ENCODE measurements around the gene LRRC37A3. TPM values are rescaled to one million over a fixed set of nuclear protein-coding genes. Genes with fewer than 3 reads are reported as not detected.
"Not testable (repeated sequence)": the region's sequence is repeated elsewhere in the genome, so short reads cannot be mapped to it uniquely, and the experiment has no call there.

The LRRC37A3 gene
- polyA plus RNA-seq, 1 of the 3 experiments (the other 2 are of a cell fraction): 10.4 TPM

GRCh38 chr17:64838513-64838912, 80.8 kb downstream of the LRRC37A3 start:
- H2AFZ ChIP-seq (ENCODE audit: low read depth); H3K36me3 ChIP-seq (replicated peaks in 1 of 2; ENCODE audit: control insufficient read depth in 1 of 2, insufficient read depth in 2 of 2, low read length in 1 of 2); H3K9me3 ChIP-seq; H3K9me2 ChIP-seq; H4K20me1 ChIP-seq (ENCODE audit: insufficient read depth); H3K4me3 ChIP-seq (ENCODE audit: low read depth in 2 of 2, low read length in 1 of 2); H3K9ac ChIP-seq; CTCF ChIA-PET; H3K4me2 ChIP-seq; H3K27me3 ChIP-seq (ENCODE audit: insufficient read depth); H3K4me1 ChIP-seq (ENCODE audit: control insufficient read depth in 1 of 2, insufficient read depth in 2 of 2, low read depth in 1 of 2, low read length in 1 of 2); H3K27ac ChIP-seq (ENCODE audit: low read depth in 2 of 2, low read length in 1 of 2); POLR2A ChIA-PET; DNase-seq; H3F3A ChIP-seq (replicated peaks; ENCODE audit: insufficient read depth): not testable (repeated sequence)
- peaks cover 17% of the 10 kb centered on the region for H3K79me2 ChIP-seq (ENCODE audit: insufficient read depth)
- 93% methylated on average over 5 of the region's 5 CpGs for WGBS (ENCODE audit: low lambda C conversion rate)

GRCh38 chr17:64837018-64837761, 82.1 kb downstream of the LRRC37A3 start:
- DNase-seq: peak; percentile 93
- POLR2A ChIA-PET; H3K9me2 ChIP-seq; H3F3A ChIP-seq (replicated peaks; ENCODE audit: insufficient read depth); H3K9me3 ChIP-seq; H3K4me1 ChIP-seq (ENCODE audit: control insufficient read depth in 1 of 2, insufficient read depth in 2 of 2, low read depth in 1 of 2, low read length in 1 of 2); H3K27me3 ChIP-seq (ENCODE audit: insufficient read depth); H4K20me1 ChIP-seq (ENCODE audit: insufficient read depth); H3K36me3 ChIP-seq (replicated peaks in 1 of 2; ENCODE audit: control insufficient read depth in 1 of 2, insufficient read depth in 2 of 2, low read length in 1 of 2): not testable (repeated sequence)
- peak overlapping the region; percentile 49 to 67; a peak in 3 of 4 replicates for H3K27ac ChIP-seq (ENCODE audit: low read depth in 2 of 2, low read length in 1 of 2)
- TF ChIP-seq TAF1 (IDR thresholded peaks at IDR 0.05; ENCODE audit: borderline replicate concordance, low read depth, low read length) (peak; percentile 47; the same call in 1 of the 2 replicates), POLR2AphosphoS5 (IDR thresholded peaks at IDR 0.05; ENCODE audit: low read depth, low read length) (peak; percentile 26; the same call in 1 of the 2 replicates), ELF1 (IDR thresholded peaks at IDR 0.05) (peak; percentile 82), GABPA (IDR thresholded peaks at IDR 0.05; ENCODE audit: low read depth) (peak; percentile 52; the same call in 1 of the 2 replicates), MAX (IDR thresholded peaks at IDR 0.05; ENCODE audit: low read depth) (0 out of 2 replicates have a peak, but pooled peaks have one; percentile 20)
- H3K4me3 ChIP-seq (ENCODE audit: low read depth in 2 of 2, low read length in 1 of 2): peak overlapping the region; percentile 61 to 88
- peak overlapping the region; percentile 74 for H3K9ac ChIP-seq
- H2AFZ ChIP-seq (ENCODE audit: low read depth): peak overlapping the region; percentile 95; the same call in 1 of the 2 replicates
- WGBS (ENCODE audit: low lambda C conversion rate): under 1% methylated on average over 32 of the region's 56 CpGs
- peaks cover 25% of the 10 kb centered on the region for H3K79me2 ChIP-seq (ENCODE audit: insufficient read depth)
- peak overlapping the region; percentile 90 for H3K4me2 ChIP-seq
- CTCF ChIA-PET: interaction anchor here (0.8 kb wide), 1 partner anchor 60 kb away, joined by 3 read pairs; no protein-coding TSS in a partner anchor

GRCh38 chr17:64836623-64837017, 82.7 kb downstream of the LRRC37A3 start:
- CTCF ChIA-PET: interaction anchor here (0.8 kb wide), 1 partner anchor 60 kb away, joined by 3 read pairs; no protein-coding TSS in a partner anchor
- H3K4me1 ChIP-seq (ENCODE audit: control insufficient read depth in 1 of 2, insufficient read depth in 2 of 2, low read depth in 1 of 2, low read length in 1 of 2): not testable (repeated sequence)

GRCh38 chr17:64834060-64834459, 85.2 kb downstream of the LRRC37A3 start:
- POLR2A ChIA-PET; H3F3A ChIP-seq (replicated peaks; ENCODE audit: insufficient read depth): not testable (repeated sequence)

More at GRCh38 chr17:64836623-64837017, 82.7 kb downstream of the LRRC37A3 start:
- H3K9me3 ChIP-seq; H3K36me3 ChIP-seq (replicated peaks in 1 of 2; ENCODE audit: control insufficient read depth in 1 of 2, insufficient read depth in 2 of 2, low read length in 1 of 2); POLR2A ChIA-PET; H3K27me3 ChIP-seq (ENCODE audit: insufficient read depth); H3F3A ChIP-seq (replicated peaks; ENCODE audit: insufficient read depth); H3K9me2 ChIP-seq; H4K20me1 ChIP-seq (ENCODE audit: insufficient read depth): not testable (repeated sequence)
- Histone ChIP-seq H3K9ac (peak overlapping the region; percentile 74), H3K79me2 (ENCODE audit: insufficient read depth) (peaks cover 27% of the 10 kb centered on the region), H3K4me2 (peak overlapping the region; percentile 90), H2AFZ (ENCODE audit: low read depth) (peak overlapping the region; percentile 75; the same call in 1 of the 2 replicates), H3K27ac (ENCODE audit: low read depth in 2 of 2, low read length in 1 of 2) (0 out of 4 replicates have a peak overlapping the region, but pooled peaks of 1 of the 2 experiments have one; percentile 35), H3K4me3 (ENCODE audit: low read depth in 2 of 2, low read length in 1 of 2) (peak overlapping the region; percentile 61 to 88)
- under 1% methylated on average over 27 of the region's 32 CpGs for WGBS (ENCODE audit: low lambda C conversion rate)
- DNase-seq: peak; percentile 44

GRCh38 chr17:64830631-64831040, 88.6 kb downstream of the LRRC37A3 start:
- H3K4me2 ChIP-seq; CTCF ChIA-PET; H3K4me3 ChIP-seq (ENCODE audit: low read depth in 2 of 2, low read length in 1 of 2); H3F3A ChIP-seq (replicated peaks; ENCODE audit: insufficient read depth); H3K36me3 ChIP-seq (replicated peaks in 1 of 2; ENCODE audit: control insufficient read depth in 1 of 2, insufficient read depth in 2 of 2, low read length in 1 of 2); H4K20me1 ChIP-seq (ENCODE audit: insufficient read depth); H3K9me3 ChIP-seq; H3K27ac ChIP-seq (ENCODE audit: low read depth in 2 of 2, low read length in 1 of 2); H3K27me3 ChIP-seq (ENCODE audit: insufficient read depth); H3K4me1 ChIP-seq (ENCODE audit: control insufficient read depth in 1 of 2, insufficient read depth in 2 of 2, low read depth in 1 of 2, low read length in 1 of 2); POLR2A ChIA-PET; H3K9ac ChIP-seq; H3K9me2 ChIP-seq; DNase-seq; H2AFZ ChIP-seq (ENCODE audit: low read depth): not testable (repeated sequence)
- WGBS (ENCODE audit: low lambda C conversion rate): 89% methylated on average over 1 of the region's 1 CpG
- peaks cover 16% of the 10 kb centered on the region for H3K79me2 ChIP-seq (ENCODE audit: insufficient read depth)

More at GRCh38 chr17:64834060-64834459, 85.2 kb downstream of the LRRC37A3 start:
- H3K4me2 ChIP-seq; CTCF ChIA-PET; H3K9me3 ChIP-seq; H3K27me3 ChIP-seq (ENCODE audit: insufficient read depth); H3K9ac ChIP-seq; H2AFZ ChIP-seq (ENCODE audit: low read depth); H3K36me3 ChIP-seq (replicated peaks in 1 of 2; ENCODE audit: control insufficient read depth in 1 of 2, insufficient read depth in 2 of 2, low read length in 1 of 2); H3K9me2 ChIP-seq; H3K4me3 ChIP-seq (ENCODE audit: low read depth in 2 of 2, low read length in 1 of 2); H4K20me1 ChIP-seq (ENCODE audit: insufficient read depth); DNase-seq; H3K27ac ChIP-seq (ENCODE audit: low read depth in 2 of 2, low read length in 1 of 2): not testable (repeated sequence)
- 93% methylated on average over 3 of the region's 3 CpGs for WGBS (ENCODE audit: low lambda C conversion rate)
- peaks cover 27% of the 10 kb centered on the region for H3K79me2 ChIP-seq (ENCODE audit: insufficient read depth)
- H3K4me1 ChIP-seq (ENCODE audit: control insufficient read depth in 1 of 2, insufficient read depth in 2 of 2, low read depth in 1 of 2, low read length in 1 of 2): peaks cover 0 to 12% of the 10 kb centered on the region in 2 experiments; a peak in 2 of 4 replicates

All from SK-N-SH (cell line).